SU-DHL-6 (cell line): ENCODE results near the gene SLC47A2.

Experiments used
- CTCF ChIP-seq: fragments of 200-600 bp; sonication (generic); IDR thresholded peaks from one replicate; pipeline ENCODE4 v1.5.1; 2017; ENCODE audit warnings: antibody characterized with exemption, mild to moderate bottlenecking, low read length, moderate library complexity; ENCODE audit not compliant: insufficient read depth, poor library complexity, severe bottlenecking
- EZH2phosphoT487 ChIP-seq: fragments of 200-600 bp; sonication (generic), shearing (Covaris generic); conservative IDR thresholded peaks from 2 replicates; pipeline ENCODE4 v1.6.1; 2018; ENCODE audit warnings: mild to moderate bottlenecking, antibody characterized with exemption, low read length, moderate library complexity, mixed read lengths

- TF ChIP-seq CTCF (no peak), EZH2phosphoT487 (no peak)
Measured at GRCh38 chr17:19646788-19647696, 69.3 kb downstream of the SLC47A2 start.
